ES-I3 (cell line): ENCODE data around the gene TMEM132D.

ENCODE experiments used
- H3K36me3 ChIP-seq: 2 replicates; pipeline ENCODE4 v1.6.1; 2013; ENCODE audit warnings: mild to moderate bottlenecking, low read length, control low read depth, moderate library complexity; ENCODE audit not compliant: insufficient read depth
- H3K4me1 ChIP-seq: 2 replicates; pipeline ENCODE4 v1.6.1; 2013; ENCODE audit warnings: mild to moderate bottlenecking, control low read depth, low read length; ENCODE audit not compliant: insufficient read depth
- H3K9ac ChIP-seq: 2 replicates; pipeline ENCODE4 v1.6.1; 2013; ENCODE audit warnings: low read depth, mild to moderate bottlenecking, low read length, moderate library complexity
- H3K9me3 ChIP-seq: 2 replicates; pipeline ENCODE4 v1.6.1; 2013; ENCODE audit warnings: mild to moderate bottlenecking, low read length, moderate library complexity; ENCODE audit not compliant: control insufficient read depth, insufficient read depth

TMEM132D gene

DNA sequence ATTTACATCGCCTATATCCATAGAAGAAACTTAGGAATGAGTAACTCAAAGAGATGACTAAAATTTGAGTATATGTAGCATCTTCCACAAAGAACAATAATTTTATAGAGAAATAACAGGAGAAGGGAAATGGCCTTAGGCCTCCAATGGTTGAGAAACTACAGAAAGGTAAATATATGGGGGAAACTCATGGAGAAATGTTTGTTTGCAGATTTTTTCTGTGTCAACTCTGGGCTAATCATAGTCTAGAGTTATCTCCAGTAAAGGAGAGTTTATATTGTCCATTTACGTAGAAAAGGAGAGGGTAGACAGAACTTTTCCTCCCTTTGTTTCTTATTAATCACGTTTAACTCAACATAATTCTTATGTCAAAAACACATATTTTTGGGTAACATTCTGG, 806.4 kb downstream of the TMEM132D start:
- no peaks in the 10 kb centered on the region for H3K36me3 ChIP-seq
- no peaks in the 10 kb centered on the region for H3K9me3 ChIP-seq
- H3K4me1 ChIP-seq: no peaks in the 10 kb centered on the region
- H3K9ac ChIP-seq: no peak overlapping the region

GRCh38 chr12:129096968-129097367, 806.9 kb downstream of the TMEM132D start:
- no peak overlapping the region for H3K9ac ChIP-seq
- no peaks in the 10 kb centered on the region for H3K36me3 ChIP-seq
- no peaks in the 10 kb centered on the region for H3K9me3 ChIP-seq
- no peaks in the 10 kb centered on the region for H3K4me1 ChIP-seq

- H3K9ac ChIP-seq: no peak overlapping the region
- no peaks in the 10 kb centered on the region for H3K9me3 ChIP-seq
- H3K36me3 ChIP-seq: no peaks in the 10 kb centered on the region
Measured at GRCh38 chr12:129096184-129096583, 807.6 kb downstream of the TMEM132D start.

GRCh38 chr12:129089576-129089975, 814.2 kb downstream of the TMEM132D start:
- Histone ChIP-seq H3K9ac (no peak overlapping the region), H3K9me3 (no peaks in the 10 kb centered on the region), H3K36me3 (no peaks in the 10 kb centered on the region), H3K4me1 (no peaks in the 10 kb centered on the region)

More at GRCh38 chr12:129096184-129096583, 807.6 kb downstream of the TMEM132D start:
- H3K4me1 ChIP-seq: no peaks in the 10 kb centered on the region

DNA sequence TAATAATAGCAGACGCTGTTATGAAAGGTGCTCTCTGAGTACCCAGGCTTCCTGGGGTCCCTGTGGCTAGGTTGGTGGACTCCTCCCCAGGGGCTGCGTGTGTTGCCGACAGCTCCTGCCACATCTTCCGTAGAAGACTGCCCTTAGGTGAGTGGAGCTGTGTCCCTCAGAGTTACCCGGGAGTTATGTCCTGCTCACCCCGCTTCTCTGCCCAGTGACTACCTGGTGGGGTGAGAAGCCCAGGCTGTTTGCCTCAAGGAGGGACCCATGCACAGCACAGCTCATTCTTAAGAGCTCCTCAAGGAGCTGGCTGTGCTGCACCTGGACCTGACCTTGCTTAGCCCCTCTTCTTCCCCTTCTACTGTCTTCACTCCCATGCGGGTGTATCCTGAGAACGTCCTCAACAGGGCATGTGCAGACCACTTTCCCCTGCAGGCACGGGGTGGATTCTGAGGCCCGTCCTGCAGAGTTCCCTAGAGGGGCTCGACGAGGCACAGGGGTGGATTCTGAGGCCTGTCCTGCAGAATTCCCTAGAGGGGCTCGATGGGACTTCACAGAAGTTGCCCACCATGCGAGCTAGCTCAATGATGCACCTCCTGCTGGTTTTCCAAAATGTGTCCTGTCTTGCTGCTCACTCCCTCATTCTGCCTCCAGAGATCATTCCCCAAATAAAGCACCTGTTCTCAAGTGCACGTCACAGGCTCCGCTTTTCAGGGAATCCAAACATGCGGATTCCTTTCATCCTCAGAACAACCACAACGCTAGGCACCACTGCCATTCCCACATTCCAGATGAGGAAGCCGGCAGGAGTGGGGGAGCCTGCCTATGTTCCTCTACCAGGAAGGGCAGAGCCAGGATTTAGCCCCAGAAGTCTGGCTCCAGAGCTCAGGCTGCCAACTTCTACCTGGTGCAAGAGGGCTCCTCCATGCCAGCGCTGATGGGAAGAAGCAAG, 818.7 kb downstream of the TMEM132D start:
- H3K4me1 ChIP-seq: no peaks in the 10 kb centered on the region
- H3K9me3 ChIP-seq: no peaks in the 10 kb centered on the region
- H3K36me3 ChIP-seq: no peaks in the 10 kb centered on the region
- no peak overlapping the region for H3K9ac ChIP-seq

- H3K4me1 ChIP-seq: no peaks in the 10 kb centered on the region
Measured at GRCh38 chr12:129083121-129083840, 820.5 kb downstream of the TMEM132D start.

DNA sequence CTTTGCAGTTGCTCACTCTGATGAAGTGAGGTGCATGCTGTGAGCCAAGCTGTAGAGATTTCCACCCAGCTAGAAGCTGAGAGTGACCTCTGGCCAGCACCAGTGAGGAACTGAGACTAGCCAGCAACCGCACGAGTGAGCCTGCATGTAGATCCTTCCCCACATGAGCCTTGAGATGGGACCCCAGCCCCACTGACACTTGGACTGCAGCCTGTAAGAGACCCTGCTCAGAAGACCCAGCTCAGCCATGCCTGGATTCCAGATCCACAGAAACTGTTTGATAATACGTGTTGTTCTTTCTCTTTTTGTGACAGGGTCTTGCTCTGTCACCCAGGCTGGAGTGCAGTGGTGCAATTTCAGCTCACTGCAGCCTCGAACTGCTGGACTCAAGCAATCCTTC, 821.4 kb downstream of the TMEM132D start:
- Histone ChIP-seq H3K9me3 (no peaks in the 10 kb centered on the region), H3K9ac (no peak overlapping the region), H3K4me1 (no peaks in the 10 kb centered on the region), H3K36me3 (no peaks in the 10 kb centered on the region)

More at GRCh38 chr12:129083121-129083840, 820.5 kb downstream of the TMEM132D start:
- no peaks in the 10 kb centered on the region for H3K9me3 ChIP-seq
- H3K9ac ChIP-seq: no peak overlapping the region
- H3K36me3 ChIP-seq: no peaks in the 10 kb centered on the region

GRCh38 chr12:129081755-129082250, 822.0 kb downstream of the TMEM132D start:
- H3K9ac ChIP-seq: no peak overlapping the region
- H3K36me3 ChIP-seq: no peaks in the 10 kb centered on the region
- no peaks in the 10 kb centered on the region for H3K9me3 ChIP-seq
- no peaks in the 10 kb centered on the region for H3K4me1 ChIP-seq

GRCh38 chr12:129080821-129081220, 823.0 kb downstream of the TMEM132D start:
- H3K4me1 ChIP-seq: no peaks in the 10 kb centered on the region
- H3K36me3 ChIP-seq: no peaks in the 10 kb centered on the region
- H3K9ac ChIP-seq: no peak overlapping the region
- H3K9me3 ChIP-seq: no peaks in the 10 kb centered on the region

DNA sequence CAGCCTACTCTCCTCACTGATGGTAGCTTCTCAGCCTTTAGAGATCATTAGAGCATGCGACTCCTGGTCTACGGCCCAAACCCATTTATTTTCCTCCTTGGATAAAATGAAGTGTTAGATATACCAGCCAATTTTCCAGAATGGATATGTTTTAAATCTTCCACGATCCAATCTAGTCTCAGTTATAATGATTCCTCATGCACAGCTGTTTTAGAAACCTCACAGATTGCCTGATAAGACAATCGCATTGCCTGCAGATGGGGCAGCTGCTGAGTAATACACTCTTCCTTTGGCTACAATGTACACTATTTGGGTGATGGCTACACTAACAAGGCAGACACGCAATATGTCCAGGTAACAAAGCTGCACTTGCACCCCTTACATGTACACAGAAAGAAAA, 823.4 kb downstream of the TMEM132D start:
- no peaks in the 10 kb centered on the region for H3K36me3 ChIP-seq

GRCh38 chr12:129079719-129080118, 824.1 kb downstream of the TMEM132D start:
- Histone ChIP-seq H3K36me3 (no peaks in the 10 kb centered on the region), H3K9ac (no peak overlapping the region), H3K4me1 (no peaks in the 10 kb centered on the region), H3K9me3 (no peaks in the 10 kb centered on the region)

More for the DNA sequence above, 823.4 kb downstream of the TMEM132D start:
- H3K9ac ChIP-seq: no peak overlapping the region
- no peaks in the 10 kb centered on the region for H3K9me3 ChIP-seq
- no peaks in the 10 kb centered on the region for H3K4me1 ChIP-seq

GRCh38 chr12:129076441-129077320, 827.1 kb downstream of the TMEM132D start:
- H3K9me3 ChIP-seq: no peaks in the 10 kb centered on the region
- H3K9ac ChIP-seq: no peak overlapping the region
- H3K36me3 ChIP-seq: no peaks in the 10 kb centered on the region
- H3K4me1 ChIP-seq: no peaks in the 10 kb centered on the region

GRCh38 chr12:129075460-129076208, 828.2 kb downstream of the TMEM132D start:
- H3K36me3 ChIP-seq: no peaks in the 10 kb centered on the region
- no peaks in the 10 kb centered on the region for H3K9me3 ChIP-seq
- H3K4me1 ChIP-seq: no peaks in the 10 kb centered on the region
- H3K9ac ChIP-seq: no peak overlapping the region
